CD4-positive, alpha-beta memory T cell (primary cell): Measurements from ENCODE around the gene AP2A2. TPM values are rescaled to one million over a fixed set of nuclear protein-coding genes. Genes with fewer than 3 reads are reported as not detected.

Source experiments
- CTCF ChIA-PET: fragments of 350-600 bp; sonication (Branson Sonifier 250); formaldehyde crosslinking; loops from one replicate; lab custom pipeline; 2021; ENCODE audit warnings: inconsistent platforms; ENCODE audit not compliant: partially characterized antibody; lab: Charles Lee
- POLR2A ChIA-PET: fragments of 350-600 bp; sonication (Branson Sonifier 250); formaldehyde crosslinking; loops from one replicate; lab custom pipeline; 2021; ENCODE audit not compliant: partially characterized antibody; lab: Charles Lee
- DNase-seq, 5 donors: peaks; one replicate each; pipeline versions ENCODE4 v3.0.0 to v3.0.0-alpha.2; 2020 to 2022; ENCODE audit warnings: mixed read lengths in 1 of 5
- H3K27ac ChIP-seq: one replicate; pipeline ENCODE4 v1.7.0; 2013; ENCODE audit warnings: low read depth, low read length
- H3K27me3 ChIP-seq: 2 replicates; pipeline ENCODE4 v1.7.0; 2013; ENCODE audit warnings: mild to moderate bottlenecking, low read length, moderate library complexity; ENCODE audit not compliant: insufficient read depth
- H3K36me3 ChIP-seq: 2 replicates; pipeline ENCODE4 v1.7.0; 2013; ENCODE audit warnings: mild to moderate bottlenecking, low read length, moderate library complexity; ENCODE audit not compliant: insufficient read depth
- H3K4me1 ChIP-seq: 2 replicates; pipeline ENCODE4 v1.7.0; 2013; ENCODE audit warnings: mild to moderate bottlenecking, low read length, moderate library complexity; ENCODE audit not compliant: insufficient read depth
- H3K4me3 ChIP-seq, 2 donors: one replicate each; pipeline ENCODE4 v1.7.0; 2013; ENCODE audit warnings: low read length in 2 of 2, mild to moderate bottlenecking in 1 of 2
- H3K9me3 ChIP-seq, 2 donors: one replicate each; pipeline ENCODE4 v1.7.0; 2013; ENCODE audit warnings: low read length in 2 of 2, control low read depth in 1 of 2; ENCODE audit not compliant: control insufficient read depth in 1 of 2
- H3K27ac Mint-ChIP-seq, 7 donors: one replicate each; pipeline ENCODE4 v1.8.0; 2020 to 2021; ENCODE audit warnings: mixed read lengths in 7 of 7, mild to moderate bottlenecking in 6 of 7, inconsistent platforms in 3 of 7, moderate library complexity in 3 of 7
- H3K27me3 Mint-ChIP-seq, 2 donors: one replicate each; pipeline ENCODE4 v1.8.0; 2020 to 2021; ENCODE audit warnings: mixed read lengths in 2 of 2
- H3K36me3 Mint-ChIP-seq, 2 donors: one replicate each; pipeline ENCODE4 v1.8.0; 2020 to 2021; ENCODE audit warnings: mixed read lengths in 2 of 2, inconsistent platforms in 1 of 2, mild to moderate bottlenecking in 1 of 2
- H3K4me1 Mint-ChIP-seq, 4 donors: one replicate each; pipeline ENCODE4 v1.8.0; 2020 to 2021; ENCODE audit warnings: mixed read lengths in 4 of 4, mild to moderate bottlenecking in 1 of 4
- H3K4me3 Mint-ChIP-seq, 8 donors: one replicate each; pipeline ENCODE4 v1.8.0; 2020 to 2021; ENCODE audit warnings: mixed read lengths in 8 of 8, mild to moderate bottlenecking in 7 of 8, moderate library complexity in 6 of 8, inconsistent platforms in 3 of 8
- H3K9me3 Mint-ChIP-seq, 8 donors: one replicate each; pipeline ENCODE4 v1.8.0; 2020 to 2021; ENCODE audit warnings: mixed read lengths in 8 of 8, mild to moderate bottlenecking in 5 of 8, inconsistent platforms in 3 of 8, moderate library complexity in 1 of 8
- intact Hi-C: fragments of 100-400 bp; cut with micrococcal nuclease; formaldehyde crosslinking; loops from one replicate; pipeline ENCODE4 v1.15.1; 2023
- polyA plus RNA-seq, 2 donors: library from polyadenylated mRNA; unstranded; fragments of 300-500 nt; fragmentation: Illumina TruSeq; gene quantifications; one replicate each; pipeline ENCODE4 v1.2.3, GENCODE V29; 2021
- total RNA-seq, 2 experiments: library from RNA; stranded (reverse); gene quantifications; one replicate each; pipeline ENCODE4 v1.2.3, GENCODE V29; 2021

AP2A2 gene
- total and polyA plus RNA-seq, 4 experiments from 2014 or later = 5.1 to 87.4 (median 47.9) TPM

- H3K4me3 ChIP-seq = no peak overlapping the region
- CTCF ChIA-PET = interaction anchor here (1.3 kb wide), 1 partner anchor 18 kb away, joined by 3 read pairs; no protein-coding TSS in a partner anchor
- no peaks in the 10 kb centered on the region for H3K36me3 ChIP-seq
- intact Hi-C loops = no loop called here
- Mint-ChIP-seq H3K27ac (no peak overlapping the region), H3K4me3 (no peak overlapping the region), H3K4me1 (peaks cover 17 to 33% (median 25%) of the 10 kb centered on the region in 4 donors), H3K9me3 (peaks cover 0 to 5% (median 0%) of the 10 kb centered on the region in 8 donors), H3K36me3 (peaks cover 0 to 5% of the 10 kb centered on the region in 2 donors), H3K27me3 (no peaks in the 10 kb centered on the region)
- no peaks in the 10 kb centered on the region for H3K4me1 ChIP-seq
- POLR2A ChIA-PET = no interaction called here
- no peak overlapping the region for H3K27ac ChIP-seq
- no peaks in the 10 kb centered on the region for H3K27me3 ChIP-seq
- H3K9me3 ChIP-seq = no peaks in the 10 kb centered on the region
- no peak for DNase-seq
Measured at GRCh38 chr11:1020211-1020905, 94.7 kb downstream of the AP2A2 start.

GRCh38 chr11:1022411-1022810 lies 96.7 kb downstream of the AP2A2 start:
- CTCF ChIA-PET = no interaction called here
- POLR2A ChIA-PET = no interaction called here
- H3K4me3 ChIP-seq = no peak overlapping the region
- no peaks in the 10 kb centered on the region for H3K27me3 Mint-ChIP-seq
- H3K9me3 Mint-ChIP-seq = peaks cover 0 to 5% (median 0%) of the 10 kb centered on the region in 8 donors
- no peaks in the 10 kb centered on the region for H3K9me3 ChIP-seq
- H3K36me3 ChIP-seq = no peaks in the 10 kb centered on the region
- no peaks in the 10 kb centered on the region for H3K4me1 ChIP-seq
- H3K36me3 Mint-ChIP-seq = peaks cover 0 to 5% of the 10 kb centered on the region in 2 donors
- no peak overlapping the region for H3K27ac Mint-ChIP-seq
- H3K4me1 Mint-ChIP-seq = peaks cover 5 to 17% (median 11%) of the 10 kb centered on the region in 4 donors
- no peak overlapping the region for H3K27ac ChIP-seq
- H3K4me3 Mint-ChIP-seq = no peak overlapping the region
- peak in 1 of 5 donors; percentile 11 for DNase-seq
- intact Hi-C loops = no loop called here
- H3K27me3 ChIP-seq = no peaks in the 10 kb centered on the region

GRCh38 chr11:1022908-1023810 lies 97.5 kb downstream of the AP2A2 start:
- Mint-ChIP-seq H3K27ac (peak overlapping the region in 2 of 7 donors; percentile 23 to 55), H3K4me3 (no peak overlapping the region)
- intact Hi-C loops = no loop called here

GRCh38 chr11:1023811-1024596 lies 98.3 kb downstream of the AP2A2 start:
- peaks cover 0 to 5% of the 10 kb centered on the region in 2 donors for H3K36me3 Mint-ChIP-seq
- POLR2A ChIA-PET = no interaction called here
- no peak overlapping the region for H3K27ac ChIP-seq
- peaks cover 0 to 6% (median 4%) of the 10 kb centered on the region in 4 donors for H3K4me1 Mint-ChIP-seq
- intact Hi-C loops = no loop called here
- no peak overlapping the region for H3K4me3 ChIP-seq
- no peaks in the 10 kb centered on the region for H3K36me3 ChIP-seq
- no peak overlapping the region for H3K4me3 Mint-ChIP-seq
- peak in 1 of 5 donors; percentile 32 for DNase-seq
- no peaks in the 10 kb centered on the region for H3K4me1 ChIP-seq
- no peaks in the 10 kb centered on the region for H3K27me3 ChIP-seq
- no peak overlapping the region for H3K27ac Mint-ChIP-seq
- peaks cover 0 to 5% (median 0%) of the 10 kb centered on the region in 8 donors for H3K9me3 Mint-ChIP-seq
- no peaks in the 10 kb centered on the region for H3K9me3 ChIP-seq
- CTCF ChIA-PET = no interaction called here
- H3K27me3 Mint-ChIP-seq = no peaks in the 10 kb centered on the region

More at GRCh38 chr11:1022908-1023810, 97.5 kb downstream of the AP2A2 start:
- Histone ChIP-seq H3K4me3 (no peak overlapping the region), H3K27ac (no peak overlapping the region), H3K4me1 (no peaks in the 10 kb centered on the region), H3K27me3 (no peaks in the 10 kb centered on the region), H3K9me3 (no peaks in the 10 kb centered on the region), H3K36me3 (no peaks in the 10 kb centered on the region)
- peak in 1 of 5 donors; percentile 22 for DNase-seq
- CTCF ChIA-PET = no interaction called here
- no peaks in the 10 kb centered on the region for H3K27me3 Mint-ChIP-seq
- POLR2A ChIA-PET = no interaction called here
- H3K4me1 Mint-ChIP-seq = peaks cover under 1 to 9% (median 4%) of the 10 kb centered on the region in 4 donors
- H3K36me3 Mint-ChIP-seq = peaks cover 0 to 5% of the 10 kb centered on the region in 2 donors
- peaks cover 0 to 5% (median 0%) of the 10 kb centered on the region in 8 donors for H3K9me3 Mint-ChIP-seq

- Histone ChIP-seq H3K27ac (no peak overlapping the region), H3K9me3 (no peaks in the 10 kb centered on the region), H3K4me1 (no peaks in the 10 kb centered on the region), H3K36me3 (no peaks in the 10 kb centered on the region), H3K27me3 (no peaks in the 10 kb centered on the region), H3K4me3 (no peak overlapping the region)
- ChIA-PET CTCF (no interaction called here), POLR2A (no interaction called here)
- Mint-ChIP-seq H3K4me3 (no peak overlapping the region), H3K27ac (no peak overlapping the region), H3K9me3 (peaks cover 0 to 5% (median 0%) of the 10 kb centered on the region in 8 donors), H3K27me3 (no peaks in the 10 kb centered on the region), H3K4me1 (peaks cover 0 to 6% (median 4%) of the 10 kb centered on the region in 4 donors), H3K36me3 (peaks cover 0 to 5% of the 10 kb centered on the region in 2 donors)
- intact Hi-C loops = no loop called here
- peak in 1 of 5 donors; percentile 10 for DNase-seq
Measured at GRCh38 chr11:1024597-1025409, 99.1 kb downstream of the AP2A2 start.

- H3K27ac Mint-ChIP-seq = no peak overlapping the region
- H3K27me3 Mint-ChIP-seq = no peaks in the 10 kb centered on the region
- POLR2A ChIA-PET = no interaction called here
- peaks cover 0 to 5% (median 0%) of the 10 kb centered on the region in 8 donors for H3K9me3 Mint-ChIP-seq
- no peak overlapping the region for H3K27ac ChIP-seq
- no peaks in the 10 kb centered on the region for H3K27me3 ChIP-seq
- no peaks in the 10 kb centered on the region for H3K4me1 ChIP-seq
- H3K4me3 ChIP-seq = no peak overlapping the region
- H3K4me3 Mint-ChIP-seq = no peak overlapping the region
- CTCF ChIA-PET = no interaction called here
- intact Hi-C loops = no loop called here
- H3K36me3 Mint-ChIP-seq = peaks cover 0 to 5% of the 10 kb centered on the region in 2 donors
- peaks cover 0 to 6% (median 4%) of the 10 kb centered on the region in 4 donors for H3K4me1 Mint-ChIP-seq
- peak in 1 of 5 donors; percentile 22 for DNase-seq
- H3K36me3 ChIP-seq = no peaks in the 10 kb centered on the region
- H3K9me3 ChIP-seq = no peaks in the 10 kb centered on the region
Measured at GRCh38 chr11:1025410-1026162, 99.9 kb downstream of the AP2A2 start.
